Myocyte (in vitro differentiated cells): ENCODE results near the gene TAS2R60. TPM values are rescaled to one million over a fixed set of nuclear protein-coding genes. Genes with fewer than 3 reads are reported as not detected.
"Not testable (repeated sequence)": the region's sequence is repeated elsewhere in the genome, so short reads cannot be mapped to it uniquely, and the experiment has no call there.

ENCODE experiments used
- DNase-seq: peaks from one replicate; pipeline ENCODE4 v3.0.0-alpha.2; 2012; ENCODE audit warnings: low read depth
- polyA plus RNA-seq: library from polyadenylated mRNA; unstranded; fragments of >200 nt; gene quantifications from one replicate; pipeline ENCODE4 v1.2.1, GENCODE V29; 2012; ENCODE audit warnings: missing spikeins
- total RNA-seq: library from RNA; depleted of rRNA; stranded (reverse); fragments of >200 nt; gene quantifications from 2 replicates; pipeline ENCODE4 v1.2.3, GENCODE V29; 2014

The TAS2R60 gene, protein sequence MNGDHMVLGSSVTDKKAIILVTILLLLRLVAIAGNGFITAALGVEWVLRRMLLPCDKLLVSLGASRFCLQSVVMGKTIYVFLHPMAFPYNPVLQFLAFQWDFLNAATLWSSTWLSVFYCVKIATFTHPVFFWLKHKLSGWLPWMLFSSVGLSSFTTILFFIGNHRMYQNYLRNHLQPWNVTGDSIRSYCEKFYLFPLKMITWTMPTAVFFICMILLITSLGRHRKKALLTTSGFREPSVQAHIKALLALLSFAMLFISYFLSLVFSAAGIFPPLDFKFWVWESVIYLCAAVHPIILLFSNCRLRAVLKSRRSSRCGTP
- total RNA-seq: not detected in 2 replicates
- not detected for polyA plus RNA-seq

DNA sequence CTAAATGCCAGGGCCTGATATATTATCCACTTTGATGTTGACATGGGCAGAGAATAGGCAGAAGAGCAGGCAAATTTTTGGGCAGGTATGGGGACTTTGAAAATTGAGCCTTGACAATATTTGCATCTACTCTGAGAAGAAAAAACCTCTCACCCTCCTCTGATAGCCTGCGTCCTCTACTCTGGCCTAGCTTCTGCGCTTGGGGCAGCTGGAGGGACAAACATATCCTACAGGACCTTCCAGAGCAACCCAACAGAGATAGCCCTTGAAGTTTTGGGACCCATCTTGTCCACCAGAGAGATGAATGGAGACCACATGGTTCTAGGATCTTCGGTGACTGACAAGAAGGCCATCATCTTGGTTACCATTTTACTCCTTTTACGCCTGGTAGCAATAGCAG is at the start of gene TAS2R60:
TSS of gene TAS2R60 (plus strand) at position 301 of the 400 bp plus-strand sequence. CDS start at position 301, 0 bp downstream.
- DNase-seq: no peak

DNA sequence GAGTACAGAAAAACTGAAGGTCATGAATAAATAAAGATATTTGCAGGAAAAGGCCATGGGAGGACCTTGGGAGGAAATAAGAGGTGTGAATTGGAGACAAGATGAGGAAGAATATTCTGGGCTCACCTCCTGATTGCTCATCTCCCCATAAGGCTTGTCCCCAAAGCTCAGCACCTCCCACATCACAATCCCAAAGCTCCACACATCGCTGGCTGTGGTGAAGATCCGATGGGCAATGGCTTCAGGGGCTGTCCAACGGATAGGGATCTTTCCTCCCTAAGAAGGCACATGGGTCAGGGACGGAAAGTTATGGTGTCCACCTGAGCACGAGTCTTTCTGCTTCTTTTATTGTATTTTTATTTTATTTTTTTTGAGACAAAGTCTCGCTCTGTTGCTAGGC is 49.2 kb upstream of the TAS2R60 start:
- DNase-seq: no peak

DNA sequence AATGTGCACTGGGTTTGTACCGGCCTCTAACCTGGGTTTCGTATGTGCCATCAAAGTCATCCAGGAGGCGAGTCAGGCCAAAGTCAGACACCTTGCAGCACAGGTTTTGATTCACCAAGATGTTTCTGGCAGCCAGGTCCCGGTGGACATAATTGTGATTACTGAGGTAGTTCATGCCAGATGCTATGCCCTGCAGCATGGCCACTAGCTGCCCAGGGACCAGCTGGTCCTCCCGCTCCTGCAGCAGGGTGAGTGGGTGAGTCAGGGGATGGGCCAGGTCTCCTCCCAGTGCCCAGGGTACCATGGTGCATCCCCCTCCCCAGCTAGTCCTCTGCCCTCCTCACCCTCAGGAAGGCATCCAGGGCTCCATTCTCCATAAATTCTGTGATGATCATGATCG is 48.5 kb upstream of the TAS2R60 start:
- DNase-seq: no peak

DNA sequence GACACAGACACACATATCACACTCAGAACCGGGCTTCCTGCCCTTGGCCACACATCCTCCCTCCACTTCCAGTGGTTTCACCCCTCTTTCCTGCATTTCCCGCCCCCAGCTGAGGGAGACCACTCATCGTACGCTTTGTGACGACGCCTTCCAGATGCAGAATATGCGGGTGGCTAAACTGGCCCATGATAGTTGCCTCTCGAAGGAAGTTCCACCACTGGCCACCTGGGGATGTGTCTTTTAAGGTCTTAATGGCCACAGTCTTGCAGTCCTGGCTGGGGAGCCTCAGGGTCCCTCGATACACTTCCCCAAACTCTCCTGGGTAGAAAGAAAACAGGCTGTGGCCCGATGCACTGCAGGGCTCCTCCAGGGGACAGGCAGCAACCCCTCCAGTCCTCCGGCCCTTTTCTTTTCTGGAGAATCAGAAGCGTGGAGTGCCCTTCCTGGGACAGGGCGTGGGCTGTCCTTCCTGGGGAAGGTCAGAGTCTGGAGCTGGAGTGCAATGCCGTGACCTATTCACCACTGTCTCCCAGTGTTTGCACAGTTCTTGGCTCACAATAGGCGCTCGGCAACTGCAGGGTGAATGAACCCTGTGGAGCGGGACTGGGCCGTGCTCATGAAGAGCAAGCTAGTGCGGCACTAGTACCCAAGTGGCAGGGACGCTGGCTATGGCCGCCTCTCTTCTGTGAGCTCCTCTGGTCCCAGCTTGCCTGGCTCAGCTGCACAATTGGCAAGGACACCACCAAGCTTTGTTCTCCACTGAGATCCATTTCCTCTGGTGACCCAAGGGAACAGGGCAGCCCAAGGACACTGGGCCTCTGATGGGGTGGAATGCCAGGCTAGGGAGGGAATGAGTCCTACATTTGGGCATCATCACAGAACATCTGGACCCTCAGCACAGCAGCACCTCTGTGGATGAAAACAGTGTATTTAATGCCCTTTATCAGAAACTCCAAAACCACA is 47.8 kb upstream of the TAS2R60 start:
- no peak for DNase-seq

DNA sequence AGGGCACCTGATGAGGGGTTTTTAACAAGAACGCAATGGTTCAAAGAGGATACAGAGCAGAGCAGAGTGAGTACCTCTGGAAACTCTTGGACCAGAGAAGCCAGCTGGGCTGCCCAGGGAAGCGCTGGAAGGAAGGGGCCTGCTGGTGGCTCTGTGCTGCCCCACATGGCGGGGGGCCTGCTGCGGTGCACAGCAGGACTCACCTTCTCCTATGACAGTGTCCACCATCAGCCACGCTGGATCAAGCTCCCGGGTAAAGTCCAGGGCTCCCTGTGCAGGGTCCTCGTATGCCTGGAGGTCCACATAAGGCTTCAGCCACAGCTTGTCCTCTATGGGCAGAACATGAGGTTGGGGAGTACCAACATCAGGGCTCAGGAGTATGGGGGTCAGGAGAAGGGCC is 47.1 kb upstream of the TAS2R60 start:
- no peak for DNase-seq

DNA sequence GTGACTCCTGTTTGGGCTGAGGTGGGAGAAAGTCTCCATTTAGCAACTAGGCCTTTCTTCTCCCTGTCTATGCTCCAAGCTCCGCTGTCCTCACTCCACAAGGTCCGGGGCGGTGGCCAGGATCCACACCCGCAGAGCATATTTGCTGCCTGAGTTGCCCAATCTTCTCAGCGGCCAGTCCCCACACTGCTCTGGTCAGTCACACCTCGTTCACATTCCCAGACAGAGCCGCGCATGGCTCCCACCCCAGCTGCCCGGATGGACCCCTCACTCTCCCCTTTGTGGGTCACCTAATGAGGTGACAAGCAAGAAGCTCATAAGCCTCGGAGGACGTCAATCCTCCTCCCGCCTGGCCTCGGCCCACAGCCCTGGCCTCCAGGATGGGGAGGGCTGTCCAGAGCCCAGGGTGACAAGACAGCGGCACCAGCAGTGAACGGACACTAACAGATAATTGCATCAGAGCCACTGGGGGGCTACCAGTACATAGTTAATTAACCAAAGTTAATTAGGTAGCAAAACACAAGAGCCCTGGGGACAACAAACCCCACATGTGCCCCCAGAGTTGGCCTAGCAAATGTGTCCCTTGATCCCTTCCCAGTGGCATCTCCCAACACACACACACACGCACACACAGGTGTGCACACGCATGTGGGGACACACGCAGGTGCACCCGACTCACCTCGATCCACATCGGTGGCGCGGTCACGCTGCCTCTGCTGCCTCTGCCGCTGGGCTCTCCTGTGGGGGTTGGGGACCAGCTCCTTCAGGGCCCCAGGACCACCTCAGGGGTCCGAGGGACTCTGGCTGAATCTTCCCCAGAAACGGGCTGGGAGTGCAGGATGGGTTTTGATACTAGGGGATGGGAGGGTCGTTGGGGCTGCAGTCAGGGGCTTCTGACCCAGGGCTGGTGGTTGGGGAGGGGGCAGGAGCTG is 46.4 kb upstream of the TAS2R60 start:
- DNase-seq: no peak

DNA sequence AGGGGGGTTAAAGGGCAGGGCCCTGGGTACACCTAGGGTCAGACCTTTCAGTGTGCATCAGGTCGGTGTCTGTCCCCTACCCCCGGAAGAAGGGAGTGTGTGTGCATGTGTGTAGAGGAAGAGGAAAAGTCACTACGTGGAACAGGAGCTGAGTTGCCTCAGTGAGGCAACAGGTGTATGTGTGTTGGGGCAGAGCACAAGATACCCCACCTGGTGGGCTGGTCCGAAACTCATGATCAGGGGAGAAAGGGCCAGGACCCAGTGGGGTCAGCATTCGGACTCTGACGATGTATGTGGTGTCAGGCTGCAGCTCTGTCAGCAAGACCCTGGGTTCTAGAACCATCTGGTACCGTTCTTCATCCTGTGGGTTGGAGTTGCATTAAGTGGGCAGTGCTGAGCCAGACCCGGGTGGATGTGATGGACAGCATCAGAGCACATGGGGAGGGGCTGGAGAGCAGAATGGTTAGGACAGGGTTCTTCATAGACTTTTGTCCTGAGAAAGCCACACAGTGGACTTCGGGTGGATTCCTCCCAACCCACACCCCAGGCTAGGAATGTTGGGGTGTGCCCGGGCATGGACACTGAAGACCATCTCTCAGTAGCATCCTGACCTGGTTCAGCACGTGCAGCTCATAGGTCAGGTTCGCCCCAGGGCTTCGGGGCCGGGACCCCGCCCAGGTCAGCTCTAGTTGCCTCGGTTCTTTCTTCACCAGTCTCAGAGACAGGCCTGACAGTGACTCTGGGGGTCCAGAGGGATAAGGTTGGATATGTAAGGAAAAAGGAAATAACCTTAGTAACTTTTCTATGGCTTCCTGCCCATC is 45.3 kb upstream of the TAS2R60 start:
- DNase-seq: no peak

DNA sequence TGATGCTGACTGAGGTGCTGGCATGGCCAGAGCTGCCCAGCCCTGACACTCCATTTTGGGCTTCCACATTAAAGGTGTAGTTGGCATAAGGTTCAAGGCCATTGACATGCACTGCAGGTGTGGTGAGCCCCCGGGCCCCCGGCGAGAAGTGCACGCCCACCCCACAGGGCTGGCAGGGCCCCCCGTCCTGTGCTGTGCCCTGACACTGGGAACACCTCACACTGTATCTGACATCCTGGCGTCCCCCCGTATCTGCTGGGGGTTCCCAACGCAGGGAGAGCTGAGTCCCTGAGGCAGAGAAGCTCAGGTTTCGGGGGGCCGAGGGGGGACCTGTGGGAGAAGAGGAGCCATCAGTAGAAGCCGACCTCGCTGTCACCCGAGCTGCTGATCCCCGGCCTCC is 44.6 kb upstream of the TAS2R60 start:
- no peak for DNase-seq

DNA sequence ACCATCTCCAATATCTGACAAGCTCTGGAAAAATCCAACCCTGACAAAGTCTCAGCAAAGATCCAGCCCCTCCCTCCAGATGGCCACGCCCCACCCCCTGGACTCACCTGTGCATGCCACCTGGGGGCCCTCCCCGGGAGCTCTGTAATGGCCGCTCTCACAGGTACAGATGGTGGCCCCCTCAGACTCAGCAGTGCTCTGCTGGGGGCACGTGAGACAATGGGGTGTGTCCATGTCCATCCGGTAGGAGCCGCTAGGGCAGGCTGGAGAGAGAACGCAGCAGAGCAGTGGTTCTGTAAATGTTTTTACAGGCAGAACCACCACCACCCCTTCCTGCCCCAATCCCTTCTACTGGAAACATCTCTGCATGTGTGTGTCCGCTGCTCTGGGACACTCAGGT is 44.1 kb upstream of the TAS2R60 start:
- no peak for DNase-seq

DNA sequence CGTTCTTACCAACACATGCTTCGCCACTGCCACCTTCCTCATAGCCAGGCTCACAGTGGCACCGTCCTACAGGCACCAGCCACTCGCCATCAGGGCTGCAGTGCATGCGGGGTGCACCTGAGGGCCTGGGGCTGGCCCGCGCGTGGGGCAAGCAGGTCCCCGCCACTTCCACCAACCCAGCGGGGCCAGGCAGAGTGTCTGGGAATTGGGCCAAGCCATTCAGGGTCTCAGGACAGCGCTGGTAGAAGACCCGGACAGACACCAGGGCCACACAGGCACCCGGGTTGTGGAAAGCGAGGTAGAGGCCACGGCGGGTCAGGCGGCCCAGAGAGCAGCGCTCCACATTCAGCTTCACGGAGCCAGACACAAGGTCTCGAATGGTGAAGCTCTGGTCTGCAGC is 43.6 kb upstream of the TAS2R60 start:
- DNase-seq: no peak

DNA sequence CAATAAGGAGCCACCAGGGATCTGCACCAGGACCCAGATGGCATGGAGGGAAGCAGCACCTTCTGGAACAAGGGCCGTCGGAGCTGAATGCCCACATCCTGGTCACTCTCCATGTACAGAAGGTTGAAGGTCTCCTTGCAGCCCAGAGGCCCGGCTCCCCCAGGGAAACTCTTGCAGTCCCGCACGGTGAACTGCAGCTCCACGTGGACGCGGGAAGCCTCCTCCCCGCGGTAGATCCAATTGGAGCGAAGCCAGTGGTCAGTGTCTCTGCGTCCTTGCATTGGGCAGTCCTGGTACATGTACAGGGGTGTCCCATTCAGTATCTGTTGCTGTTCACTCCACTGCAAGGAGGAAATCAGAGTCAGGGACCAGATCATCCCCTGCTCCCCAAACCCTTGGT is 42.0 kb upstream of the TAS2R60 start:
- DNase-seq: no peak

DNA sequence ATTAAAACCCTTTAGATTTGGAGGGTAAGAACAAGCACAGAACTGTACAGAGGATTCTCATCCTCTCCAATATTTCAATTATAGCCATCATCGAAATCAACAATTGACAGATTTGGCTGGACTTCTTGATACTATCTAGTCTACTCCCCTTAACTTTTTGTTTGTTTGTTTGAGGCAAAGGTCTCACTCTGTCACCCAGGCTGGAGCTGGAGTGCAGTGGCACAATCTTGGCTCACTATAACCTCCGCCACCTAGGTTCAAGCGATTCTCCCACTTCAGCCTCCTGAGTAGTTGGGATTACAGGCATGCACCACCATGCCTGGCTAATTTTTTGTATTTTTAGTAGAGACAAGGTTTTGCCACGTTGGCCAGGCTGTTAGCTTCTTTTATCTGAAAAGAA is 41.0 kb upstream of the TAS2R60 start:
- not testable (repeated sequence) for DNase-seq

DNA sequence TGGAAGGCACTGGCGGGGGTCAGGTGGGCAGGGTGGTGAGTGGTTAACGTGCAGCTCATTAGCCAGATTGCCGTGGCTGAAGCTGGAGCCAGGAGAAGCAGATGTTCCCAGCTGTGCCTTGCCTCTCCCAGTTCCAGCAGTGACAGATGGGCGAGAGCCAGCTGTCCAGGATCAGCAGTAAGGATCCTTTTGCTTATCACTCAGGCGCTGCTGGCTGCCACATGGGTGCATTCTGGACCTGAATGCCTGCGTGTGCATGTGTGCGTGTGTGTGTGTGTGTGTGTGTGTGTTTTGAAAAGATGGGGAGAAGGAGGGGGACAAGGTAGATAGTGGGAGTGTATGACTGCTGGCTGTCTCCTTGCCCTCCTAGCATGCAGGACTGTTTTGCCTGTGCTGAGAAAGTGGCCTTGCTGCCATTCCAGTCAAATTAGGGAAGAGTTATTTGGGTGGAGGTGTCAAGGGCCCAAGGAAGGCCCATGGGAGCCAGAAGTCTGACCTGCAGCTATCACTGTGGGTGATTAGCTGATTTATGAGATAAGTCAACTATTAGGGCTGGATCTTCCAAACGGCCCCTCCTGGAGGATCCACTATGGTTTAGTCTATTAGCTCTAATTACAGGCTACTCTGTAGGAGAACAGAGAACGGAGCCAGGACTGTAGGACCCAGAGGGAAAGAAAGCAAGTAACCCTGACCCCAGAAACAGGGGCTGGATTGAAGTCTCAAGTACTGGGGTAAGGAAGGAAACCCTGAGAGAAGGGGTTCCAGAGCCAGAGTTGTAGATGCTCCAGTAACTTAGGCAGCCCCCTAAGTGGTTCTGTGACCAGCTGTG is 37.9 kb upstream of the TAS2R60 start:
- peak; percentile 40 for DNase-seq

DNA sequence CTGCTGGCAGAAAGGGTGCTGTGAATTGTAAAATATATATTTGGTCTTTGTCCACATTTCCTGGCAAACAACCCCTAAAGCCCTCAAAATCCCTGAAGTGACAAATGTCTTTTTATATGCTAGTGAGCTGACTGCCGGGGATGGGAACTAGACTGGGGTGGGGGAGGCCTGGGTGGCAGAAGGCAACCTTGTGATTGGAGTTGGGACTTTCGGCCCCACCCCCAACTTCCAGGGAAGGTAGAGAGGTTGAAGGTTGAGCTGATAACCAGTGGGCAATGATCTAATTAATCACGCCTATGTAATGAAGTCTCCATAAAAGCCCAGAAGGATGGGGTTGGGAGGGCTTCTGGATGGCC is 37.3 kb upstream of the TAS2R60 start:
- DNase-seq: no peak

DNA sequence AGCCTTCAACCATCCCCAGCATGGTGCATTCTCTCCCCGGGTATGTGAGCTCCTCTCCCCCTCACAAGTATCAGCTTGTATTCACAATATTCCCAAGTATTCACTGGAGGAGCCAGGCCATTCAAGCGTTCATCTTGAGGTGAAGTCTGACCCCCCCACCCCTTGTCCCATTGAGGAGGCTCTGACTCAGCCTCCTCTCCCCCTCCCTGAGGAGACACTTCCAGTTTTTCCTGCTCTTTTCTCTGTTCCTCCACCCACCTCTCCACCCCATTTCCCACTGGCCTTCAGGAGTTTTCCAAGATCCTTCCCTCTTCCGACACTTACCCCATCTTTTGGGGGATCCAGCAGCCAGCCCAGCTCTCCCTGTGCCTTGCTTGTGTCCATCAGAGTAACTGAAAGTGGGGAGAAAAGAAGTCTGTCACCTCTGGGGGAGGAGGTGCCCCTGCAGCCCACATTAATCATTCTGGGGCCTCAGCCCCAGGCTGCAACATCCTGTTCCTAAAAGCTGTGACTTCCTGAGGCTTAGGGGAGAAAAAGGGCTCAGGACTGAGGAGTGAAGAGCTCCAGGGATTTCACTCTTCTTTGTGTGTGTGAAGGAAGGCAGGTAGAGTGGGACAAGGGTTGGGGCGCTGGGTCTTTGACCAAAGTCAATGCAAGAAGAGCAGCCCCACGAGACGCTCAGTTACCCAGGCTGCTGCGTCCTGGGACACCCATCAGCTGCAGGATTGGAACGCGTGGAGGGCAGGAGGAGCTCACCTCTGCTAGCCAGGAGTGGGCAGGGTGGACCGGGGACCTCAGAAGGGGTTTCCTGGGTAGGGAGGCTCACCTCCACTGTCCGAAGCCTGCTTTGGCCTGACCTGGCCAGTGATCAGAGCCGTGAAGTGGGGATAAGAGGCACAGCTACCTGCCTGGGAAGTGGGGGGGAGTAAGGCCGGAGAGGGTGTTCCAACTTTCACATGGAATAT is 35.7 kb upstream of the TAS2R60 start:
- no peak for DNase-seq

DNA sequence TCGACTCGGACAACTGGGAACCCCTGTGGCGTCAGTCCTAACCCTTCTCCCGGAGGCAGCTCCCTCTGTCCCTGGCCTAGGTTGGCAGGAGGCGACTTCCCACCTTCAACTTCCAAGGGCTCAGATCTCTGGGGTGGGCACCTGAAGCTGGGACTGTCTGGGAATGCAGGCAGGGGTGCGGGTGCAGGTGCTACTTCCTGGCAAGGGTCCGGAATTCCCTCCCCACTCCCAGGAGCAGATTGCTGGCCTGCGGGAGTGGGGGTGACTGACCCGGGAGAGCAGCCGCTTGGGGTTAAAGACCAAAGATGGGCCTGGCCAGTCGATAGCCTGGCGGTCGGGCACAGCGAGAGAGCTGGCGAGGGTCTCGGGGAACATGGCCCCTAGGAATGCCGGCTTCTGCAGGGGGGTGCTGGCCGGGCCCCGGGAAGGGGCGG is 35.0 kb upstream of the TAS2R60 start:
- no peak for DNase-seq

DNA sequence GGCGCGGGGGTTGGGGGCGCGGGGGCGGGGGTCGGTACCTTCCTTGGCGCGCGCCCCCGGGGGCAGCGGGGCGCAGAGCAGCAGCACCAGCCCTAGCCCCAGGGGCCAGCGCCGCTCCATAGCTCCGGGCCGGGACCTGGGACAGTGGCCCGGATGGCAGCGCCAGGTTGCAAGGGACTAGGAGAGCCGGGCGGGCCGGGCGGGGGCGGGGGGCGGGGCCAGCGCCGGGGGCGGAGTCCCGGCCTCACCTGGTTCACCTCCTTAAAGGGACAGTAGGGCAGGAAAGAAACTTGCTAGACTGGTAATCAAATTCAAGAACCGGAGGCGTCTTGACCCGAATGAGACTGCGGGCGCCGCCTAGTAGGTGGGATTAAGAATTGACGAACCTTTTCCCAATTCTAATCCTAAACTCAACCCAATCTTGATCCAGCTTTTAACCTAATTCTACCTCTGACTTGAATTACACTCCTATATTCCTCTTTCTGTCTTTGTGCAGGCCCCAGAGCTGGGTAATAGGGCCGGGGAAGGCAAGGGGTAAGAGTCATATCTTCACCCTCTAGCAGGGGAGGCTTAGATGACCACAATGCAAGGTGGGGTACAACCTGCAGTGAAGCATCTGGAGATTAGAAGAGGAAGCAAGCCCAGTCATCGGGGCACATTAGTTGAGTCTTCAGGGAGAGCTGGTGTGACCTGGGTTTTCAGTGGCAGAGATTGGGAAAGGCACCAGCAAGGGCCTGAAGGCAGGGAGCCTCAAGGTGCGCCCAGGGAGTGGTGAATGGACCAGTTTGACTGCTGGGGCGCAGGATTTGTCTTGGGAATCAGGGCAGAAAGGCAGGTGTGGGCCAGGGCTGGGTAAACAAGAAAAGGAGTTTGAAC is 34.3 kb upstream of the TAS2R60 start, which contains the start of gene EPHA1:
TSS of gene EPHA1 (minus strand) at position 171 of the 876 bp plus-strand sequence. CDS start at position 120, 51 bp downstream.
- DNase-seq: no peak
